AG04450 (cell line): ENCODE data around the gene TNNI2. TPM values are rescaled to one million over a fixed set of nuclear protein-coding genes. Genes with fewer than 3 reads are reported as not detected.

ENCODE experiments used
- CTCF ChIA-PET: fragments of 300-600, 350-600 bp; formaldehyde crosslinking; extraction: SDS; loops from one replicate; lab custom pipeline; 2022; ENCODE audit warnings: antibody characterized with exemption, inconsistent platforms; lab: Charles Lee
- POLR2A ChIA-PET: fragments of 350-600 bp; formaldehyde crosslinking; extraction: SDS; loops from one replicate; lab custom pipeline; 2021; ENCODE audit warnings: antibody characterized with exemption, inconsistent platforms; lab: Yijun Ruan, JAX
- DNase-seq: peaks from one replicate; pipeline ENCODE4 v3.0.0-alpha.2; 2011; ENCODE audit warnings: low read depth, low spot score
- H3K27ac ChIP-seq: one replicate; pipeline ENCODE4 v1.5.1; 2012; ENCODE audit warnings: low read depth, low read length, control low read depth
- H3K27me3 ChIP-seq: one replicate; pipeline ENCODE4 v1.6.0; 2012; ENCODE audit warnings: low read length; ENCODE audit not compliant: control insufficient read depth, insufficient read depth
- H3K4me3 ChIP-seq: 2 replicates; pipeline ENCODE4 v1.5.1; 2011; ENCODE audit warnings: mild to moderate bottlenecking, low read depth, low read length, control low read depth
- H3K9me3 ChIP-seq: 2 replicates; pipeline ENCODE4 v1.5.1; 2012; ENCODE audit warnings: low read length; ENCODE audit not compliant: control insufficient read depth, insufficient read depth
- CTCF ChIP-seq: IDR thresholded peaks from 2 replicates; pipeline ENCODE4 v1.5.1; 2011; ENCODE audit warnings: low read depth, low read length, control low read depth, inconsistent platforms
- polyA plus RNA-seq: library from polyadenylated mRNA; depleted of rRNA; stranded (reverse); fragments of >200 nt; gene quantifications from 2 replicates; pipeline ENCODE4 v1.2.3, GENCODE V29; 2011

Gene TNNI2
- polyA plus RNA-seq, 1 experiment: not detected

GRCh38 chr11:1852877-1853276 lies 14.1 kb downstream of the TNNI2 start, which contains the start of gene LSP1:
Gene LSP1 (plus strand): TSS chr11:1853084. CDS start chr11:1853145, 61 bp downstream.
- Histone ChIP-seq H3K27ac (no peak within 1 kb of the TSS), H3K27me3 (peaks cover 5% of the 10 kb centered on the region), H3K9me3 (no peaks in the 10 kb centered on the region; the same call in 1 of the 2 replicates), H3K4me3 (no peak within 1 kb of the TSS)
- DNase-seq: no peak
- ChIA-PET CTCF (interaction anchor here (2.0 kb wide), 1 partner anchor 299 kb away, joined by 7 read pairs; no protein-coding TSS in a partner anchor), POLR2A (no interaction called here)
- no peak for TF ChIP-seq CTCF

DNA sequence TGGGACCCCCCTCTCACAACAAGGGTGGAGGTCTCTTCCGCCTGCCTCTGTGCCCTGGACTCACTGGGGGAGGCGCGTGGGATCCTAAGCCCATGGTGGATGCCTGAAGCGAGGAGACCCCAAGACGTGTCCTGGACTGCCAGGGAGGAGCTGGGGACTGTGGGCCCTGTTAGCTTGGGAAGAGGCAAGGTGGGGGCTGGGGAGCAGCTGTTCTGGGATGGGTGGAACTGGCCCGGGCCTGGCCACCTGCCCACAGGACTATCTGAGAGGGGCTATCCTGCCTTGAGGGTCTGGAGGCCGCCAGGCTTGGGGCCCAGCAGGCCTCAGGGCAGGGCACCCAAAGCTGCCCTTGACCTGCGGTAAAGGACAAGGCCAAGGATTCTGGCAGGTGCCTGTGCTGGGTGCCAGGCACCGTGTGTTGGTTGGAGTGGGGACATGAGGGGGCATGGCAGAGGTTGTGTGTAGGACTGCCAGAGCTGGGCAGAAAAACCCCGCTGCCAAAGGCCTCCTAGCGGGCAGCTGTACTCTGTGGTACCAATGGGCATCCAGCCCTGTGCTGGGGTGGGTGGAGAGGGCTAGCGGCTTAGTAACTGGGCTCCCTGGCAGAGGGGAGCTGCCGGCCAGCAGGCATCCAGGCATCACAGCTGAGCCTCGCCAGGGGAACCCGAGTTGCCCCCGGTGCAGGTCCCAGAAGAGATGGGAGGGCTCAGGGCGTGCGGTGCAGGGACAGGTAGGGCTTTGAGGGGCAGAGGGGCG lies 14.8 kb downstream of the TNNI2 start:
- Histone ChIP-seq H3K27ac (no peak overlapping the region), H3K27me3 (peaks cover 5% of the 10 kb centered on the region), H3K9me3 (no peaks in the 10 kb centered on the region; the same call in 1 of the 2 replicates), H3K4me3 (no peak overlapping the region)
- POLR2A ChIA-PET: no interaction called here
- no peak for TF ChIP-seq CTCF
- CTCF ChIA-PET: interaction anchor here (0.6 to 2.0 kb wide), 3 partner anchors 21 to 298 kb away, joined by 3 to 7 read pairs (median 3); no protein-coding TSS in a partner anchor
- no peak for DNase-seq

DNA sequence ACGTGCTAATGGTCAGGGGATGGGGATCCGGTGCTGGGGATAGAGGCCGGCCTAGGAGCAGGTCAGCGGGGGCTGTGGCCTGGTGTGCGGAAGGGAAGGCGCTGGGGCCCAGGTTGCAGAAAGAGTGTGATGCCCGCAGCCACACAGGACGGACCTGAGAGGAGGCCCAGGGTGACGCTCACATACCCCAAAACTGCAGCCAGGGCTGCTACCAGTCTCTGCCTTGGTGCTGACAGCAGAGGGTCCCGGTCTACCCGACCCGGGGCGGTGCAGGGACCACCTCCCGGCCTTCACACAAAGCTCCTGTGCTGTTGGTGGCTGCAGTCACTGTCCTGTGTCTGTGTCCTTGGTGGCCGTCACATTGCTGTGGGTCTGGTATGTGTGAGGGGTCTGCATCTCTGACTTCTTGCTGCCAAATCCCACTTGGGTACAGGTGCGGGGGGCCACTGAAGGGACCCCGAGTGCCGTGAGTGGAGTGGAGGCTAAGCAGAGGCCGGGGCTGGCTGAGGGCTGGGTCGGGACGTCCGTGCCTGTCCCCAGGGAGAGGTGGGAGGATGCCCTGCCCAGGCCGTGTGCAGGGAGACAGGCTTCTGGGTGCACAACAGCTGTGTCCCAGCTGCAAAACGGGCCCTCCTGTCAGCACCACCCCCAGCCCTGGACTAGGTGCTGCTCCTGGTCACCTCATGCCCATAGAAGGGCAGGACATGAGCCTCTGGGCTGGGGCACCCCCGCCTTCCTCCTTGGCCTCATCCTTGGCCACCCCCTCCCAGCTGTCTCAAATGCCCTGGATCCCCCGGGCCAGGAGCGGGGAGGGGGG lies 15.6 kb downstream of the TNNI2 start:
- no peaks in the 10 kb centered on the region; the same call in 1 of the 2 replicates for H3K9me3 ChIP-seq
- CTCF ChIA-PET: interaction anchor here (0.6 to 0.7 kb wide), 2 partner anchors 21 to 28 kb away, joined by 3 read pairs; no protein-coding TSS in a partner anchor
- POLR2A ChIA-PET: no interaction called here
- peaks cover 5% of the 10 kb centered on the region for H3K27me3 ChIP-seq
- no peak overlapping the region for H3K27ac ChIP-seq
- no peak for TF ChIP-seq CTCF
- DNase-seq: no peak
- no peak overlapping the region for H3K4me3 ChIP-seq

DNA sequence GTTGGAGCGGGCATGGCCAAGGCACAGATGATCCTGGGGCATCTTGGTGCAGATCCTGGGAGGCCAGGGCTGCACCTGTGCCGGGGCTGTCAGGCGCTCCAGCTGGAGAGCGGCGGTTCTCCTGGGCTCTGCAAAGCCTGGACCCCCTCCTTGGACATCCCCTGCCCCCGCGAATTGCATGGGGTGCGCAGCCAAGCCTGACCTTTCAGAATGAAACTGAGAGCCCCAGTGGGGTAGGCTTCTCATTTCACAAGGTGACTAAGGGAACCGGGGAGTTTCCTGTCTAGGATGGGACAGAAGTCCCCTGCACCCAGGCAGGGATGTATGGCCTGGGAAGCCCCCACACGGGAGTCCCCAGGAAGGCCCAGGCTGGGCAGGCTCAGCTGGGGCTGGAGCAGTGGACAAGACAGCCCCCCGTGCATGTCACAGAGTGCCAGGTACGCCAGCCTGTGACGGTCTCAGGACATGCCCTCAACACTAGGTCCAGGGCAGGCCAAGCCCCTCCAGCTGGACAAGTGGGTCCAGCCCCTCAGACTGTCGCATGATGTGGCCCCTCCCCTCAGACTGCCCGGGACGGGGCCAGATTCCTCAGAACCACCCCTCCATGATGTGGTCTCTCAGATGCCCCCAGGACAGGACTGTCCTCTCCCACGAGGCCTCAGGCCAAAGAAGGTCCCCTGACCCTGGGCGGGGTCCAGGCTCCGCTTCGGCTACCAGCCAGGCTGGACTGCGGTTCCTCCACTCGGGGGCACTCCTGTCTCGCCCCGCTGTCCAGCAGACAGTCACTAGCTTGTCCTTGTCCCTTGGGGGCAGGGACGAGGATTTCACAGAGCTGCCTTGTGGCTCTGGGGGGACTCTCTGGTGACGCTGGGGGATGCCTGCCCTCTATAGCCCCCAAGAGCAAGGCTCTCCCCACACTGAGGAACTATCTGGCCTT lies 16.4 kb downstream of the TNNI2 start:
- peaks cover 5% of the 10 kb centered on the region for H3K27me3 ChIP-seq
- no peaks in the 10 kb centered on the region; the same call in 1 of the 2 replicates for H3K9me3 ChIP-seq
- ChIA-PET POLR2A (no interaction called here), CTCF (interaction anchor here (1.0 to 1.4 kb wide), 2 partner anchors 27 to 162 kb away, joined by 3 to 4 read pairs; no protein-coding TSS in a partner anchor)
- no peak for TF ChIP-seq CTCF
- H3K4me3 ChIP-seq: no peak overlapping the region
- H3K27ac ChIP-seq: no peak overlapping the region
- DNase-seq: no peak
